ENCODE data around the gene OR52K1.

OR52K1 gene

GRCh38 chr11:4482445-4482844, at the start of gene OR52K1:
Gene OR52K1 (plus strand): TSS chr11:4482646. CDS start chr11:4488901, 6,255 bp downstream.
- no peak for DNase-seq (ENCODE audit: low read depth)
- no peak within 1 kb of the TSS for H3K4me3 ChIP-seq (ENCODE audit: low read depth, low read length)
- TF ChIP-seq, protein P1, sequence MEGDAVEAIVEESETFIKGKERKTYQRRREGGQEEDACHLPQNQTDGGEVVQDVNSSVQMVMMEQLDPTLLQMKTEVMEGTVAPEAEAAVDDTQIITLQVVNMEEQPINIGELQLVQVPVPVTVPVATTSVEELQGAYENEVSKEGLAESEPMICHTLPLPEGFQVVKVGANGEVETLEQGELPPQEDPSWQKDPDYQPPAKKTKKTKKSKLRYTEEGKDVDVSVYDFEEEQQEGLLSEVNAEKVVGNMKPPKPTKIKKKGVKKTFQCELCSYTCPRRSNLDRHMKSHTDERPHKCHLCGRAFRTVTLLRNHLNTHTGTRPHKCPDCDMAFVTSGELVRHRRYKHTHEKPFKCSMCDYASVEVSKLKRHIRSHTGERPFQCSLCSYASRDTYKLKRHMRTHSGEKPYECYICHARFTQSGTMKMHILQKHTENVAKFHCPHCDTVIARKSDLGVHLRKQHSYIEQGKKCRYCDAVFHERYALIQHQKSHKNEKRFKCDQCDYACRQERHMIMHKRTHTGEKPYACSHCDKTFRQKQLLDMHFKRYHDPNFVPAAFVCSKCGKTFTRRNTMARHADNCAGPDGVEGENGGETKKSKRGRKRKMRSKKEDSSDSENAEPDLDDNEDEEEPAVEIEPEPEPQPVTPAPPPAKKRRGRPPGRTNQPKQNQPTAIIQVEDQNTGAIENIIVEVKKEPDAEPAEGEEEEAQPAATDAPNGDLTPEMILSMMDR (IDR thresholded peaks at IDR 0.05; ENCODE audit: control insufficient read depth, extremely low read depth, insufficient read depth), result no peak

- TF ChIP-seq, protein P1 (IDR thresholded peaks at IDR 0.05; ENCODE audit: control insufficient read depth, extremely low read depth, insufficient read depth), result no peak
- no peak for DNase-seq (ENCODE audit: low read depth)
- no peak overlapping the region for H3K4me3 ChIP-seq (ENCODE audit: low read depth, low read length)
Observed at GRCh38 chr11:4433856-4434255, 48.6 kb upstream of the OR52K1 start.

DNA sequence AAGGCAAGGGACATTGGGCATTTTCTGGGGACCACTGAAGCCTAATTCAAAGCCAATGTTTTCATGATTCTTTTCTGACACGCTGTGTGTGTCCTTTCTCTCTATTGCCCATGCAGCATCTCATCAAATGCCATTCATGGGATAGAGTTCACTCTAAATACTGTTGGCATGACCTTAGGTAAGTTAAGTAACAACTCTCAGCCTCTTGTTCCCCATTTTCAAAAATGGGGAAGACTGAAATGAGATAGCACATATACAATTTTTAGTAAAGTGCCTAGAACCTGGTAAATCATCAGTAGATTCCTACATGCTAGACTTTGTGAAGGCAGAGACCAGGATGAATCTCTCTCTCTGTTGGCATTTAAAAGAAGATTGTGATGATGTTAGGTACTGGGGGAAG, 46.0 kb upstream of the OR52K1 start:
- TF ChIP-seq, protein P1 (IDR thresholded peaks at IDR 0.05; ENCODE audit: control insufficient read depth, extremely low read depth, insufficient read depth), result no peak
- no peak for DNase-seq (ENCODE audit: low read depth)
- no peak overlapping the region for H3K4me3 ChIP-seq (ENCODE audit: low read depth, low read length)

DNA sequence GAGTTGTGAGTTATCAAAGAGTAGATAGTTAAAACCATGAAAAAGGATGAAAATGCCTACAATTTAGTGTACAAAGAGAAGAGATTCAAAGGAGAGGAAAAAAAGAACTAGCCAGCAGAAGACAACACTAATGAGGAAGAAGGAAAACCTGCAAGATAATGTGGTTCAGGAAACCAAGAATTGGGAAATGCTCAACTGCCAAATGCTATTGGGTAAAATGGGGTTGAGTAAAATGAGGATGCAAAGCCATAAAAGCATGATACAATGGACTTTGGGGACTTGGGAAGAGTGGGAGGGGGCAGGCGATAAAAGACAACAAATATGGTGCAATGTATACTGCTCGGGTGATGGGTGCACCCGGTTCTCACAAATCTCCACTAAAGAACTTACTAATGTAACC, 40.9 kb upstream of the OR52K1 start:
- H3K4me3 ChIP-seq (ENCODE audit: low read depth, low read length), result no peak overlapping the region
- no peak for DNase-seq (ENCODE audit: low read depth)
- TF ChIP-seq, protein P1 (IDR thresholded peaks at IDR 0.05; ENCODE audit: control insufficient read depth, extremely low read depth, insufficient read depth), result no peak

DNA sequence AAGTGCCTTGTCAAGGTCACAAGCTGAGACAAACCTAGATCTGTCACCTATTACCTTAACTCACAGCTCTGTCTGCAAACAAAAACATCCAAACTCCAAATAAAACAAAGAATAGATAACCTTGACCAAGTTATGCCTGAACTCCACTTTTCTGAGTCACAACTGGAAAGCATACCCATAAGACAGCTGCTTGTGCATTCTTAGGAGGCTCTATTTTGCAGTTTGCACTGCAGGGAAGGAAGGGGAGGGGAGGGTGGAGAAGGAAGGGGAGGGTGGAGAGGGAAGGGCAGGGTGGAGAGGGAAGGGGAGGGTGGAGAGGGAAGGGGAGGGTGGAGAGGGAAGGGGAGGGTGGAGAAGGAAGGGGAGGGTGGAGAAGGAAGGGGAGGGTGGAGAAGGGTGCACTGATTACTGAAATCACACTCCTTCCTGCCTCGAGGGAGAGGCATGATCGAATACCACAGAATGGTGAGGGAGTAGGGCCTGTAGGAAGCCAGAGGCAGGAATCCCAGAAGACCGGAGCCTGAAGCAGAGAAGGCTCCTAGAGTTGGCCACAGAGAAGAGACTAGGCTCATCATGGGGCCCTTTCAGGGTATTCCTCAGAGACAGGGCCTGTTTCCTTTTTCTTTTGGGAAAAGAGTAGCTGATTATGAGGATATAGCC, 39.1 kb upstream of the OR52K1 start:
- TF ChIP-seq, protein P1 (IDR thresholded peaks at IDR 0.05; ENCODE audit: control insufficient read depth, extremely low read depth, insufficient read depth), result no peak

GRCh38 chr11:4448995-4449394, 33.5 kb upstream of the OR52K1 start, which contains the start of gene OR52K2:
Gene OR52K2 (plus strand): TSS chr11:4449295. CDS start chr11:4449340, 45 bp downstream.
- no peak within 1 kb of the TSS for H3K4me3 ChIP-seq (ENCODE audit: low read depth, low read length)
- TF ChIP-seq, protein P1 (IDR thresholded peaks at IDR 0.05; ENCODE audit: control insufficient read depth, extremely low read depth, insufficient read depth), result no peak
- DNase-seq (ENCODE audit: low read depth), result no peak

More for the DNA sequence above, 39.1 kb upstream of the OR52K1 start:
- no peak for DNase-seq (ENCODE audit: low read depth)
- no peak overlapping the region for H3K4me3 ChIP-seq (ENCODE audit: low read depth, low read length)

DNA sequence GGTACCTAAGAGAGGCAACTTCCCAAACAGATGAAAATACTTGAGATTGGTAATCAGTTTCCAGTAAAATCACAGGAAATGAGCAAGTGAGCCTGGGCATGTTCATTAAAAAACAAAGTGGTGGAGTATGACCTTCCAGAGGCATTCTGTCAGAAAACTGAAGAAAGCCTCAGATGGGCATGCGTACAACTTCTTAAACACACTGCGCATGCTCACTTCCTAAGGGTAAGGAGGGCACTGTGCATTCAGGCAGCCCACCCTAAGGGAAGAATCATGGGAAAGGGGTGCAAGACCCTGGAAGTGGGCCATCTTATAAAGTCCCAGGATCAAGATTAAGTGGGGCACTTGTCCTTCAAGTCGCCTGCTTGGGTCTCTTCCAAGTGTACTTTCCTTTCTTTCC, 29.3 kb upstream of the OR52K1 start:
- no peak for DNase-seq (ENCODE audit: low read depth)
- TF ChIP-seq, protein P1 (IDR thresholded peaks at IDR 0.05; ENCODE audit: control insufficient read depth, extremely low read depth, insufficient read depth), result no peak

More for the DNA sequence above, 29.3 kb upstream of the OR52K1 start:
- no peak overlapping the region for H3K4me3 ChIP-seq (ENCODE audit: low read depth, low read length)
